Endothelial cell of umbilical vein (primary cell): ENCODE data around the gene NTN3. TPM values are rescaled to one million over a fixed set of nuclear protein-coding genes. Genes with fewer than 3 reads are reported as not detected.

Experiments used
- BruUV-seq: library from RNA; stranded (reverse); fragments of 400-500 nt; replicated peaks from 2 replicates; lab custom pipeline; 2021; lab: Mats Ljungman, UMichigan
- CTCF ChIA-PET: fragments of 300-600, 350-600 bp; sonication (Branson Sonifier 250); formaldehyde crosslinking; loops from one replicate; lab custom pipeline; 2021; ENCODE audit warnings: antibody characterized with exemption, inconsistent platforms; lab: Charles Lee
- POLR2A ChIA-PET: fragments of 300-600, 350-600 bp; sonication (Branson Sonifier 250); formaldehyde crosslinking; loops from one replicate; lab custom pipeline; 2021; ENCODE audit warnings: antibody characterized with exemption, inconsistent platforms; lab: Charles Lee
- DNase-seq: peaks from one replicate; pipeline ENCODE4 v3.0.0-alpha.2; 2011; ENCODE audit warnings: low read depth, low spot score
- FAIRE-seq: peaks from 2 replicates; lab custom pipeline; 2011; peaks lifted over from hg19 to GRCh38; lab: Jason Lieb, UNC
- H2AFZ ChIP-seq: 2 replicates; pipeline ENCODE4 v1.6.0; 2012; ENCODE audit warnings: low read depth, low read length, control low read depth, inconsistent platforms
- H3K27ac ChIP-seq: 2 replicates; pipeline ENCODE4 v1.5.1; 2011; ENCODE audit warnings: low read depth, mild to moderate bottlenecking, control low read depth, low read length, moderate library complexity; ENCODE audit not compliant: insufficient read depth
- H3K27me3 ChIP-seq, 2 experiments: 2 replicates each; pipeline versions ENCODE4 v1.6.0 to v1.6.1; 2011; ENCODE audit warnings: low read length in 2 of 2, mixed read lengths in 1 of 2; ENCODE audit not compliant: control insufficient read depth in 2 of 2, insufficient read depth in 2 of 2
- H3K36me3 ChIP-seq, 2 experiments: 2 replicates in 1 of 2; 3 replicates in 1 of 2; pipeline ENCODE4 v1.5.1; 2011; ENCODE audit warnings: low read length in 2 of 2, mild to moderate bottlenecking in 1 of 2, moderate library complexity in 1 of 2; ENCODE audit not compliant: control insufficient read depth in 2 of 2, insufficient read depth in 2 of 2; ENCODE audit errors: extremely low read depth in 1 of 2
- H3K4me1 ChIP-seq: 3 replicates; pipeline ENCODE4 v1.5.1; 2011; ENCODE audit warnings: mild to moderate bottlenecking, low read length; ENCODE audit not compliant: control insufficient read depth, insufficient read depth; ENCODE audit errors: extremely low read depth
- H3K4me2 ChIP-seq: 2 replicates; pipeline ENCODE4 v1.6.1; 2011; ENCODE audit warnings: low read length, control low read depth, mixed read lengths; ENCODE audit not compliant: insufficient read depth
- H3K4me3 ChIP-seq, 3 experiments: fragments of 200-600 bp in 1 of 3; sonication (generic), shearing (Covaris generic) in 1 of 3; replicated peaks in 1 of 3; 2 replicates each; pipeline ENCODE4 v1.5.1; 2011 to 2016; ENCODE audit warnings: control low read depth in 3 of 3, low read length in 3 of 3, mild to moderate bottlenecking in 2 of 3, inconsistent platforms in 1 of 3, low read depth in 1 of 3, moderate library complexity in 1 of 3; ENCODE audit not compliant: insufficient read depth in 1 of 3
- H3K79me2 ChIP-seq: 2 replicates; pipeline ENCODE4 v1.6.0; 2012; ENCODE audit warnings: low read length, inconsistent platforms; ENCODE audit not compliant: control insufficient read depth, insufficient read depth
- H3K9ac ChIP-seq: replicated peaks from 2 replicates; pipeline ENCODE3; 2011; ENCODE audit warnings: low read length, control low read depth; ENCODE audit not compliant: insufficient read depth; ENCODE audit errors: extremely low read depth
- H3K9me1 ChIP-seq: replicated peaks from 3 replicates; pipeline ENCODE4 v1.6.0; 2011; ENCODE audit warnings: mild to moderate bottlenecking, low read length; ENCODE audit not compliant: control insufficient read depth, insufficient read depth; ENCODE audit errors: extremely low read depth
- H3K9me3 ChIP-seq: replicated peaks from 2 replicates; pipeline ENCODE4 v1.5.1; 2012; ENCODE audit warnings: low read length, inconsistent platforms; ENCODE audit not compliant: control insufficient read depth, insufficient read depth
- H4K20me1 ChIP-seq: replicated peaks from 2 replicates; pipeline ENCODE3; 2011; ENCODE audit warnings: mild to moderate bottlenecking, low read length; ENCODE audit not compliant: control insufficient read depth, insufficient read depth; ENCODE audit errors: extremely low read depth
- EZH2 ChIP-seq: IDR thresholded peaks from 2 replicates; pipeline ENCODE4 v1.6.1; 2012; ENCODE audit warnings: borderline replicate concordance, low read depth, mild to moderate bottlenecking, moderate library complexity, low read length, inconsistent platforms; ENCODE audit not compliant: severe bottlenecking
- FOS ChIP-seq: IDR thresholded peaks from 2 replicates; pipeline ENCODE4 v1.6.1; 2011; ENCODE audit warnings: mild to moderate bottlenecking, low read length, moderate library complexity, borderline replicate concordance; ENCODE audit not compliant: insufficient read depth
- GATA2 ChIP-seq: IDR thresholded peaks from 2 replicates; pipeline ENCODE4 v1.7.0; 2011; ENCODE audit warnings: low read depth, mild to moderate bottlenecking, moderate library complexity, mixed read lengths, low read length; ENCODE audit not compliant: insufficient read length, insufficient read depth
- JUN ChIP-seq: IDR thresholded peaks from 2 replicates; pipeline ENCODE4 v1.6.1; 2011; ENCODE audit warnings: borderline replicate concordance, low read depth; ENCODE audit not compliant: insufficient read length, insufficient read depth
- MYC ChIP-seq: IDR thresholded peaks from one replicate; pipeline ENCODE4 v1.6.1; 2011; ENCODE audit warnings: mild to moderate bottlenecking, low read depth, low read length
- POLR2A ChIP-seq: IDR thresholded peaks from 2 replicates; pipeline ENCODE4 v1.6.1; 2012; ENCODE audit warnings: low read depth, mild to moderate bottlenecking, control low read depth, low read length
- POLR2AphosphoS5 ChIP-seq: IDR thresholded peaks from 2 replicates; pipeline ENCODE4 v1.6.1; 2012; ENCODE audit warnings: low read depth, mild to moderate bottlenecking, control low read depth, low read length, moderate library complexity; ENCODE audit not compliant: insufficient read depth
- dilution Hi-C: fragments of 300-500 bp; cut with MboI; formaldehyde crosslinking; loops from one replicate; pipeline ENCODE4 v1.15.0; 2019; ENCODE audit warnings: low sequenced_read_pairs; ENCODE audit not compliant: extremely low pct_ligation_motif_present
- intact Hi-C: fragments of 100-400 bp; cut with micrococcal nuclease; formaldehyde crosslinking; loops from one replicate; pipeline ENCODE4 v1.10.0; 2022
- polyA plus RNA-seq, 4 experiments: library from polyadenylated mRNA; depleted of rRNA in 3 of 4; stranded (reverse) in 3 of 4; unstranded in 1 of 4; fragments of >200 nt; gene quantifications; 2 replicates each; pipeline versions ENCODE4 v1.2.1 to v1.2.3, GENCODE V29; 2011 to 2012; ENCODE audit warnings: missing spikeins in 1 of 4
- total RNA-seq: library from RNA; stranded (reverse); gene quantifications from 2 replicates; pipeline ENCODE4 v1.2.3, GENCODE V29; 2021
- TF ChIP-seq, protein P1 (sequence below): IDR thresholded peaks from 2 replicates; pipeline ENCODE4 v1.6.1; 2011; ENCODE audit not compliant: insufficient read depth, insufficient read length
- TF ChIP-seq, protein P2 (sequence below), 2 donors: IDR thresholded peaks; 1 replicate in 1 of 2; 2 replicates in 1 of 2; pipeline ENCODE4 v1.5.1; 2011; ENCODE audit warnings: low read length in 2 of 2, mild to moderate bottlenecking in 2 of 2, moderate library complexity in 2 of 2, control low read depth in 1 of 2, inconsistent platforms in 1 of 2, low read depth in 1 of 2; ENCODE audit not compliant: insufficient read depth in 1 of 2; ENCODE audit errors: extremely low read depth in 1 of 2

Gene NTN3
- total and polyA plus RNA-seq, 2 donors (not counting 3 experiments of a cell fraction or from before 2014, with no cell fraction given): 0.15 TPM; not detected in 1

DNA sequence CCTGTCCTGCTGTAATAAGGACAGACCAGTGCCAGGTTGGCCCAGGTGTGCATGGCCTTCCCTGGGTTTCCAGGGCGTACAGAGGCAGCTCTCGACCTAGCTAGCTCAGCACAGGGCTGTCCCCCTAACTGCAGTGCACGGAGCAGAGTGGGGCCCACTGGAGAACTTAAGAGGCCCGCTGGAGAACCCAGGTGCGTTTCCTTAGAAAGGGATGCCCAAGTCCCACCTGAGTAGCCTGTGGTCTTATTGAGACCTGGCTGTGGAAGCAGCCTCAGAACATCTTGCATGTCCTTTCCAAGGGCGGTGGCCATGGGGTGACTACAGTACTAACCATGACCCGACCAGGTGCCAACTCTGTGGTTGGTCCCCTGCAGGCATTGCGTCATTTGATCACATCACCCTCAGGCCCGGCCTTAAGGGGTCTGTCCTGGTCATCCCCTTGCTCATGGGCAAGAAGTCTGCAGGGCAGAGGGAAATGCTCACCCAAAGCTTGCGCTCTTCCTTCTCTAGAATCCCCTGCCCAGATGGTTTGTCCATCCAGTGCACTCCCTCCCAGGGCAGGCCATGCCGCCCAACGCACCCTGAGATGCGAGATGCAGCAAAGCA lies 45.2 kb upstream of the NTN3 start:
- FAIRE-seq: no peak
- CTCF ChIA-PET: no interaction called here

More for the DNA sequence above, 45.2 kb upstream of the NTN3 start:
- H3K27ac ChIP-seq: no peak overlapping the region
- peaks cover 18% of the 10 kb centered on the region for H3K4me1 ChIP-seq
- H3K4me3 ChIP-seq: no peak overlapping the region
- no peak overlapping the region for H3K4me2 ChIP-seq
- no TSS peak for BruUV-seq
- no peak for DNase-seq
- dilution Hi-C loops (no loop called here), intact Hi-C loops (loop anchor here (10.0 kb wide), 1 partner anchor 131 kb away; no protein-coding TSS in a partner anchor)
- no peaks in the 10 kb centered on the region for H4K20me1 ChIP-seq
- H2AFZ ChIP-seq: no peak overlapping the region
- POLR2A ChIA-PET: no interaction called here
- TF ChIP-seq JUN: no peak
- TF ChIP-seq MYC: no peak
- TF ChIP-seq, protein P1, sequence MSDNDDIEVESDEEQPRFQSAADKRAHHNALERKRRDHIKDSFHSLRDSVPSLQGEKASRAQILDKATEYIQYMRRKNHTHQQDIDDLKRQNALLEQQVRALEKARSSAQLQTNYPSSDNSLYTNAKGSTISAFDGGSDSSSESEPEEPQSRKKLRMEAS: no peak
- TF ChIP-seq GATA2: no peak
- no peak for TF ChIP-seq POLR2A
- TF ChIP-seq, protein P2, sequence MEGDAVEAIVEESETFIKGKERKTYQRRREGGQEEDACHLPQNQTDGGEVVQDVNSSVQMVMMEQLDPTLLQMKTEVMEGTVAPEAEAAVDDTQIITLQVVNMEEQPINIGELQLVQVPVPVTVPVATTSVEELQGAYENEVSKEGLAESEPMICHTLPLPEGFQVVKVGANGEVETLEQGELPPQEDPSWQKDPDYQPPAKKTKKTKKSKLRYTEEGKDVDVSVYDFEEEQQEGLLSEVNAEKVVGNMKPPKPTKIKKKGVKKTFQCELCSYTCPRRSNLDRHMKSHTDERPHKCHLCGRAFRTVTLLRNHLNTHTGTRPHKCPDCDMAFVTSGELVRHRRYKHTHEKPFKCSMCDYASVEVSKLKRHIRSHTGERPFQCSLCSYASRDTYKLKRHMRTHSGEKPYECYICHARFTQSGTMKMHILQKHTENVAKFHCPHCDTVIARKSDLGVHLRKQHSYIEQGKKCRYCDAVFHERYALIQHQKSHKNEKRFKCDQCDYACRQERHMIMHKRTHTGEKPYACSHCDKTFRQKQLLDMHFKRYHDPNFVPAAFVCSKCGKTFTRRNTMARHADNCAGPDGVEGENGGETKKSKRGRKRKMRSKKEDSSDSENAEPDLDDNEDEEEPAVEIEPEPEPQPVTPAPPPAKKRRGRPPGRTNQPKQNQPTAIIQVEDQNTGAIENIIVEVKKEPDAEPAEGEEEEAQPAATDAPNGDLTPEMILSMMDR (IDR thresholded peaks at IDR 0.05; ENCODE audit: extremely low read depth in 1 of 2, insufficient read depth in 1 of 2, low read depth in 1 of 2, low read length in 2 of 2): no peak
- no peak for TF ChIP-seq FOS
- no peak for TF ChIP-seq POLR2AphosphoS5
- TF ChIP-seq EZH2: no peak
- peaks cover 17% of the 10 kb centered on the region for H3K79me2 ChIP-seq
- no peak overlapping the region for H3K9ac ChIP-seq
- peaks cover 0 to 2% of the 10 kb centered on the region in 2 experiments for H3K27me3 ChIP-seq
- no peaks in the 10 kb centered on the region for H3K9me3 ChIP-seq
- H3K9me1 ChIP-seq: no peaks in the 10 kb centered on the region
- no peaks in the 10 kb centered on the region for H3K36me3 ChIP-seq
